RKO (cell line): ENCODE data around the gene MTCH2.
A peak's percentile ranks its signal among the peaks of the same experiment; 100 is the strongest.
"Not testable (repeated sequence)": the region's sequence is repeated elsewhere in the genome, so short reads cannot be mapped to it uniquely, and the experiment has no call there.

Experiments
- DNase-seq: peaks from one replicate; pipeline ENCODE4 v3.0.0-alpha.2; 2016; ENCODE audit warnings: low spot score

Gene MTCH2

GRCh38 chr11:47642099-47642855, at the start of gene MTCH2:
TSS of gene MTCH2 (minus strand) at chr11:47642559. CDS start at chr11:47642465, 94 bp downstream.
- DNase-seq = peak; percentile 96

GRCh38 chr11:47691979-47692378, 49.6 kb upstream of the MTCH2 start:
- no peak for DNase-seq

DNA sequence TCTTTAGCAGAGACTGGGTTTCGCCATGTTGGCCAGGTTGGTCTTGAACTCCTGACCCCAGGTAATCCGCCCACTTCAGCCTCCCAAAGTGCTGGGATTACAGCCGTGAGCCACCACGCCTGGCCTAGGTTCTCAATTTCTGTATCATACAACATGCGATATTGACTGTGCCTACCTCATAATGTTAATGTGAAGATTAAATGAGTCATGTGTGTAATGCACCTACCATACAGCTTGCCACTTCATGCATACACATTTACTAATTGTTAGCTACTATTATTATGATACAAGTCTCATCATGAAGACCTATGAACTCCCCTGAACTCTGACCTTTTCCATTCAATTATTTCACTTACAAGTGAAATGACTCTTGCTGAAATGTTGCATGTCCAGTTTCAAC, 47.1 kb upstream of the MTCH2 start:
- DNase-seq = no peak

DNA sequence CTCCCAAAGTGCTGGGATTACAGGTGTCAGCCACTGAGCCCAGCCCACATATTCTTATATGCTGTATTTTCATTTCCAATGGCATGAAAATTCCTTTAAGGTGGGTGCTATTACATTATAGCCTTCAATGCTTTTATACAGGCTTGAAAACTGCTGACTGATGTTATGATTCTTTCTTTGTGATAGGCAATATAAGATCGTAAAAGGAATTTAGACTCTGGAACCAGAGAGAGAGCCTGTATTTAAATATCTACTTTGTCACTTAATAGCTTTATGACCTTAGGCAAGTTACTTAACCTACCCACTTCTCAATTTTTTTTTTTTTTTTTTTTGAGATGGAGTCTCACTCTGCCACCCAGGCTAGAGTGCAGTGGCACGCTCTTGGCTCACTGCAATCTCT, 46.6 kb upstream of the MTCH2 start:
- no peak for DNase-seq

GRCh38 chr11:47688111-47688510, 45.8 kb upstream of the MTCH2 start:
- no peak for DNase-seq

- DNase-seq = not testable (repeated sequence)
Measured at GRCh38 chr11:47686704-47687103, 44.3 kb upstream of the MTCH2 start.

GRCh38 chr11:47686151-47686550, 43.8 kb upstream of the MTCH2 start:
- no peak for DNase-seq

DNA sequence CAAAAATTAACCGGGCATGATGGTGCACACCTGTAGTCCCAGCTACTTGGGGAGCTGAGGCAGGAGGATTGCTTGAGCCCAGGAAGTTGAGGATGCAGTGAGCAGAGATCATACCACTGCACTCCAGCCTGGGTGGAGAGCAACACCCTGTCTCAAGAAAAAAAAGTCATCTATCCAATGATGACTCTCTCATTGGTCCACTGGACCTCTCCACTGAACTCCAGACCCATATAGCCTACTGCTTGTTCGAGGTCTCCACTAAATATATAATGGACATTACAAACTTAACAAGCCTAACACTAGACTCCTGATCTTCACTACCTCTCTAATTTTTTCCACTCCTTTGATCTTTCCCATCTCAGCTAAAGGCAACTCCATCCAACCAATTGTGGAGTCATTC, 33.5 kb upstream of the MTCH2 start:
- DNase-seq = no peak

GRCh38 chr11:47672283-47672730, 29.9 kb upstream of the MTCH2 start:
- no peak for DNase-seq

DNA sequence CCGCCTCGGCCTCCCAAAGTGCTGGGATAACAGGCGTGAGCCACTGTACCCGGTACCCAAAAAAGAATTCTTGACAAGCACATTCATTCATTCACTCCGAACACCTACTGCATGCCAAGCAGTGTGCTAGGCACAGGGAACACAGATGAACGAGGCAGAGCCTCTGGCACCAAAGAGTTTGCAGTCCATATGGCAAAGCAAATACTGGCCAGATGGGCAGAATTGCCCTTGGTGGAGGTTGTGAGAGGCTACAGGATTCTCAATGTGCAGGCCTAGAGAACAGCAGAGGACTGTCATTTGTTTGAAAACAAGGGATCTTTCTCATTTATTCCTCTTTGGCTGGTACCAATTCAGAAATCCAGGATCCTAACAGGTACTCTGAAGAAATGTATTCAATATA, 27.5 kb upstream of the MTCH2 start:
- no peak for DNase-seq

GRCh38 chr11:47668665-47669064, 26.3 kb upstream of the MTCH2 start:
- DNase-seq = no peak

DNA sequence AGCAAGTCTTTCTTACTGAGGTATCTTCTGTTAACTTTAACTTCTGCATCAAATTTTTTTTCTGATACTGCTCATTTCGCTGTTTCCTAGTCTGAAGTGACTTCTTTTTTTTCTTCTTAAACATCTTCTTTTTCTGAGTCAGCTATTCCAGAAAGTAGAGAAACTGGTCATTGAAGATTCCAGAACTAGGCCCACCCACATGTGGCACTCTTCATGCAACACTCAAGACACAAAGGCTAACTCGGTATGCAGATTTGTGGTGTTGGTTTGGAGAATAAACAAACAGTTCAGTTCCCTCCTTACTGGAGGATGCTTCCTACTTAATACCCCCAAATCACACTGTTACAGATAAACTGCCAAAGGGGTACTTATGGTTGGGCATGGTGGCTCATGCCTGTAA, 25.2 kb upstream of the MTCH2 start:
- no peak for DNase-seq

DNA sequence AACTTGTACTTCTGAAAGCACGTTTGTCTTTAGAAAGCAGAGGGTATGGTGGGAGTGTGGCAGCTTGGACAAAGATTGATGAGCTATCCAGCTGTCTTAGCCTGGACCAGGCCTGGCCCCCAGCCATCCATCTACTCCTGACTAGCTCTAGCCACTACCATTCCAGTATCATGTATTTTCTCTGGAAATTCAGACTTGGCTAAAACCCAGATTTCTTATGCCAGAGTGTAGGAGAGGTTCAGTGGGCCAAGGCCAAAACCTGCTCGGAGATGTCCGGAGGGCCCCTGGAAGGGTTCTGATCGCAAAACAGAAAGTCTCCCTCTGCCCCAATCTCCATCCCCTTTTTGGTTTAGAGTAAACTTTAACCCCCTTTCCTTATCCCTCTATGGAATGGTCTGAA, 24.8 kb upstream of the MTCH2 start:
- DNase-seq = no peak

- peak; percentile 15 for DNase-seq
Measured at GRCh38 chr11:47664936-47665335, 22.6 kb upstream of the MTCH2 start.

- no peak for DNase-seq
Measured at GRCh38 chr11:47661245-47661644, 18.9 kb upstream of the MTCH2 start.

DNA sequence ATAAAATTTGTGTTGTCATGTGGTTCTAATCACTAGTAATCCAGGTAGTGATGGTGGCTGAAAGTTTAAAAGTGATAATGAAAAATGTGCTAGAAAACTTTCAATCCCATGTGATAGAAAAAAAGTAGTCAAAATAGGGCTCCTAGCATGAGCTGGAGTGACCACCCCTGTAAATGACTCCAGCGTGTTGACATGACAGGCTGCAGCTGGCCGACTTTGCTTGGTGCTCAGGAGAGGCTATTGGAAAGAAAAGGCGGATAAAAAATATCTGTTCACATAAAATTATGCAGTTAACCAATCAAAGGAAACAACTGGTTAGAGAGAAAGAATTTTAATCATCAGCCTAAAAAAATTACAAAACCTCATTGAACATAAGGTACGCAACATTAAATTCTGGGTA, 16.9 kb upstream of the MTCH2 start:
- DNase-seq = no peak

DNA sequence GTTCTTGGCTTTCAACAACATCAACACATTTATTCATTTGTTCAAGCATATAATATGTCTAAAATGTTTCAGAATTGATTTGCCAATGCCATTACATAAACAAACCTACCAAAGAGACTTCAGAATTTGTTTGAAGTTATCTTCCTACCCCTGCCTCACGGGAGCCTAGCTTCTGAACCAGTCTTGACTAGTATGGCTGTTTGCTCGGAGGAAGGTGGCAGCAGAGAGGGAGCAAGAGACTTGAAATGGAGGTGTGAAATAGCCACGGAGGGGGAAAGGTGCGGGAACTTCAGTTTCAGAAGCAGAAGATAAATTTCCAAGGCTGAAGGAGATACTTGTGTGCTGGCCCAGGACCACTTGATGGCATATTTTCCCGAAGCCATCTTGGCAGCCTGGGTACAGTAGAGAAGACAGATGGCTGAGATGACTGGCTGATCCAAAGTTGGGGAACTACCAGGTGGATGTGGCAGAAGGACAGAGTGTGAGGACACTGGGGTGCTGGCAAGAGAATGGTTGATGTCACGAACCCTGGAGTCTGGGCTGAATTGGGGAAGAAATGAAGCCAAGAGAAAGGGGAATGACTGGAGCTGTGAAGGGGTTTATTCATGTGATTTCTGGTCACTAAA, 14.0 kb upstream of the MTCH2 start:
- no peak for DNase-seq

- DNase-seq = no peak
Measured at GRCh38 chr11:47651818-47652469, 9.6 kb upstream of the MTCH2 start.

GRCh38 chr11:47649276-47649675, 6.9 kb upstream of the MTCH2 start:
- DNase-seq = no peak

GRCh38 chr11:47646019-47646418, 3.7 kb upstream of the MTCH2 start:
- DNase-seq = no peak

DNA sequence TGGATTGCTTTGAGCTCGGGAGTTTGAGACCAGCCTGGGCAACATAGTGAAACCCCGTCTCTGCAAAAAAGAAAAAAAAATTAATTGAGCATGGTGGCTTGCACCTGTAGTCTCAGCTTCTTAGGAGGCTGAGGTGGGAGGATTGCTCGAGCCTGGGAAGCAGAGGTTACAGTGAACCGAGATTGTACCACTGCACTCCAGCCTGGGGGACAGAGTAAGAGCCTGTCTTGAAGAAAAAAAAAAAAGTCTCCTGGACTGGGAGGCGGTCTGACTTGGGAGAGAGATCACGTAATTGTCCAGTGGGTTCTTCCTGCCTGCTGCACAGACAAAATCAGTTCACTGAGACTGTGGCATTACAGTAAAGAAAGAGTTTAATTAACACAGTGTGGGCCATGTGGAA, 3.1 kb upstream of the MTCH2 start:
- DNase-seq = no peak

DNA sequence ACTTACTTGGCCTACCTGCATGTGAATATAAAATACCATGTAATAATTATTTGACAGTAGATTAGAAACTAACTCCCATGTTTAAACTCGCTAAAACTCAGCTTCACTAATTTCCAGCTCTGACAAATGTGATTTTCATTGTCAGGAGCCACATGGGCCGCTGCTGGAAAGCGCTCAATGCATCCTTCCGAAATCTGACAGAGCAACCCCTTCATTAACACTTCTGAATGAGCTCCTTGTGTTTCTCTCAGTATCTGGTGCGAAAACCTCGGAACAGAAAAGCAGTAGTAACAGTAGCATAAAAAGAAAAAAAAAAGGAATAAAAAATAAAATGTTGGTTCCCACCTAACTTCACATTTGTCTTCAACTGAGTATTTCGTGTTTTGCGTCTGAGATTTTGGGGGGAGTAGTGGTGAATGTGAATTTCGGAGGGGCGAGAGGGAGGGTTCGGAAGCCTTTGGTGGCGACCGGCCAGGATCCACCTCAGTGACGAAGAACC, 710 bp downstream of the MTCH2 start:
- DNase-seq = peak; percentile 41

DNA sequence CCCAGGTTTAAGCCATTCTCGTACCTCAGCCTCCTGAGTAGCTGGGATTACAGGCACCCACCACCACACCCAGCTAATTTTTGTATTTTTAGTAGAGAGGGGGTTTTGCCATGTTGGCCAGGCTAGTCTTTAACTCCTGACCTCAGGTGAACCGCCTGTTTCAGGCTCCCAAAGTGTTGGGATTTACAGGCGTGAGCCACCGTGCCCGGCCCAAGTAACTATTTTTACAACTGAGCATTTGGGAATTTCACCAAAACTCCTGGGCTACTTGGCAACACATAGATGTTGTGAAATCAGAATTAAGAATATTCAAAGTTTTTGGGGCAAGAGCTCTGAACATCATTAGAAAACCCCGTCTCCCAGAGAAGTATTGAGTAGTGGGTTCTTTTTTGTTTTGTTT, 1.9 kb downstream of the MTCH2 start:
- DNase-seq = not testable (repeated sequence)
